COLO829 (cell line): ENCODE data around the gene VIPR2.

Source experiments
- DNase-seq: peaks from one replicate; pipeline ENCODE4 v3.0.0; 2012; ENCODE audit warnings: low spot score

The VIPR2 gene

GRCh38 chr7:159039716-159040115 is 105.0 kb downstream of the VIPR2 start:
- no peak for DNase-seq

GRCh38 chr7:159038066-159038465 is 106.6 kb downstream of the VIPR2 start:
- DNase-seq: no peak

GRCh38 chr7:159036916-159037605 is 107.6 kb downstream of the VIPR2 start:
- no peak for DNase-seq

GRCh38 chr7:159035571-159036073 is 109.0 kb downstream of the VIPR2 start:
- DNase-seq: no peak

GRCh38 chr7:159034988-159035387 is 109.7 kb downstream of the VIPR2 start:
- no peak for DNase-seq

GRCh38 chr7:159034394-159034793 is 110.3 kb downstream of the VIPR2 start:
- no peak for DNase-seq

- no peak for DNase-seq
Measured at GRCh38 chr7:159033956-159034355, 110.7 kb downstream of the VIPR2 start.

- no peak for DNase-seq
Measured at GRCh38 chr7:159033473-159033825, 111.2 kb downstream of the VIPR2 start.

GRCh38 chr7:159032753-159033472 is 111.8 kb downstream of the VIPR2 start:
- no peak for DNase-seq

- no peak for DNase-seq
Measured at GRCh38 chr7:159032322-159032721, 112.3 kb downstream of the VIPR2 start.

- DNase-seq: no peak
Measured at GRCh38 chr7:159031750-159032149, 112.9 kb downstream of the VIPR2 start.

GRCh38 chr7:159031135-159031701 is 113.4 kb downstream of the VIPR2 start:
- no peak for DNase-seq

- no peak for DNase-seq
Measured at GRCh38 chr7:159030490-159031134, 114.1 kb downstream of the VIPR2 start.

GRCh38 chr7:159028508-159029401 is 115.9 kb downstream of the VIPR2 start:
- DNase-seq: no peak

- no peak for DNase-seq
Measured at GRCh38 chr7:159027789-159028507, 116.7 kb downstream of the VIPR2 start.

GRCh38 chr7:159027056-159027788 is 117.4 kb downstream of the VIPR2 start:
- DNase-seq: no peak

- no peak for DNase-seq
Measured at GRCh38 chr7:159026271-159027055, 118.2 kb downstream of the VIPR2 start.

- DNase-seq: no peak
Measured at GRCh38 chr7:159025161-159025779, 119.4 kb downstream of the VIPR2 start.
